Thoracic aorta (tissue), 2 donors: Measurements from ENCODE around the gene GNAT3. TPM values are rescaled to one million over a fixed set of nuclear protein-coding genes. Genes with fewer than 3 reads are reported as not detected.

Experiments used
- ATAC-seq: fragments of 150-250 bp; one replicate; pipeline ENCODE4 v1.8.0; 2017; ENCODE audit warnings: low read depth; ENCODE audit not compliant: insufficient number of reproducible peaks, low FRiP score
- DNase-seq: peaks from one replicate; pipeline ENCODE4 v3.0.0-alpha.2; 2020; ENCODE audit warnings: low spot score
- H3K27ac ChIP-seq, 2 donors: fragments of 200-600 bp; sonication (generic); 1 replicate in 1 of 2; 2 replicates in 1 of 2; pipeline ENCODE4 v1.5.1; 2016; ENCODE audit warnings: mild to moderate bottlenecking in 2 of 2, moderate library complexity in 2 of 2
- H3K27me3 ChIP-seq: fragments of 200-600 bp; sonication (generic); replicated peaks from 2 replicates; pipeline ENCODE4 v1.6.0; 2016; ENCODE audit warnings: mild to moderate bottlenecking; ENCODE audit not compliant: insufficient read depth
- H3K36me3 ChIP-seq: fragments of 200-600 bp; sonication (generic); one replicate; pipeline ENCODE4 v1.5.1; 2016
- H3K4me1 ChIP-seq, 2 donors: fragments of 200-600 bp; sonication (generic); 1 replicate in 1 of 2; 2 replicates in 1 of 2; pipeline versions ENCODE4 v1.5.1 to v1.6.0; 2016; ENCODE audit warnings: low read depth in 2 of 2, mild to moderate bottlenecking in 1 of 2; ENCODE audit not compliant: control insufficient read depth in 1 of 2
- H3K4me3 ChIP-seq: fragments of 200-600 bp; sonication (generic); 2 replicates; pipeline ENCODE4 v1.5.1; 2016; ENCODE audit warnings: mild to moderate bottlenecking
- H3K9me3 ChIP-seq: fragments of 200-600 bp; sonication (generic); 2 replicates; pipeline ENCODE4 v1.5.1; 2016
- total RNA-seq, 2 donors: library from RNA; depleted of rRNA; stranded (reverse); fragments of >200 nt; gene quantifications; one replicate each; pipeline versions ENCODE4 v1.1.0 to v1.2.3, GENCODE V29; 2016
- TF ChIP-seq, protein P1 (sequence below): fragments of 200-600 bp; sonication (generic); IDR thresholded peaks from one replicate; pipeline ENCODE4 v1.5.1; 2019; ENCODE audit warnings: antibody characterized with exemption

GNAT3 gene
- total RNA-seq, 2 donors from 2014 or later = not detected

DNA sequence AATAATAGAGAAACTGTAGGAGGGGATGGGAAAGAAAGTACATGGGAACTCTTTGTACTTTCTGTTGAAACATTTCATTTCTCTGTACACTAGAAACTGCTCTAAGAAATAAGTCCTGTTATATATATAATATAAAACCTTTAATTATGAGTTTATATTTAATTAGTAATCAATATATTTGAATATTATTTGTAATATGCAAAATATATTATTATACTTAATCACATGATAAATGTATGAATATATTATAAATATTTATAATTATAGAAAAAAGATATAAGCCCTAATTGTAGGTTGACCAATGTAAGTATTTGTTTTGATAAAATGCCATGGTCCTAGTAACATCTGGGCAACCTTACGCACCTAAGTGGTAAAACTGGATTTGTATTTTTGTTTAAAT lies 51.0 kb downstream of the GNAT3 start:
- Histone ChIP-seq H3K4me1 (no peaks in the 10 kb centered on the region), H3K4me3 (no peak overlapping the region), H3K9me3 (no peaks in the 10 kb centered on the region), H3K27ac (no peak overlapping the region), H3K27me3 (no peaks in the 10 kb centered on the region), H3K36me3 (no peaks in the 10 kb centered on the region)
- TF ChIP-seq, protein P1, sequence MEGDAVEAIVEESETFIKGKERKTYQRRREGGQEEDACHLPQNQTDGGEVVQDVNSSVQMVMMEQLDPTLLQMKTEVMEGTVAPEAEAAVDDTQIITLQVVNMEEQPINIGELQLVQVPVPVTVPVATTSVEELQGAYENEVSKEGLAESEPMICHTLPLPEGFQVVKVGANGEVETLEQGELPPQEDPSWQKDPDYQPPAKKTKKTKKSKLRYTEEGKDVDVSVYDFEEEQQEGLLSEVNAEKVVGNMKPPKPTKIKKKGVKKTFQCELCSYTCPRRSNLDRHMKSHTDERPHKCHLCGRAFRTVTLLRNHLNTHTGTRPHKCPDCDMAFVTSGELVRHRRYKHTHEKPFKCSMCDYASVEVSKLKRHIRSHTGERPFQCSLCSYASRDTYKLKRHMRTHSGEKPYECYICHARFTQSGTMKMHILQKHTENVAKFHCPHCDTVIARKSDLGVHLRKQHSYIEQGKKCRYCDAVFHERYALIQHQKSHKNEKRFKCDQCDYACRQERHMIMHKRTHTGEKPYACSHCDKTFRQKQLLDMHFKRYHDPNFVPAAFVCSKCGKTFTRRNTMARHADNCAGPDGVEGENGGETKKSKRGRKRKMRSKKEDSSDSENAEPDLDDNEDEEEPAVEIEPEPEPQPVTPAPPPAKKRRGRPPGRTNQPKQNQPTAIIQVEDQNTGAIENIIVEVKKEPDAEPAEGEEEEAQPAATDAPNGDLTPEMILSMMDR = no peak
- no peak for ATAC-seq
- no peak for DNase-seq

DNA sequence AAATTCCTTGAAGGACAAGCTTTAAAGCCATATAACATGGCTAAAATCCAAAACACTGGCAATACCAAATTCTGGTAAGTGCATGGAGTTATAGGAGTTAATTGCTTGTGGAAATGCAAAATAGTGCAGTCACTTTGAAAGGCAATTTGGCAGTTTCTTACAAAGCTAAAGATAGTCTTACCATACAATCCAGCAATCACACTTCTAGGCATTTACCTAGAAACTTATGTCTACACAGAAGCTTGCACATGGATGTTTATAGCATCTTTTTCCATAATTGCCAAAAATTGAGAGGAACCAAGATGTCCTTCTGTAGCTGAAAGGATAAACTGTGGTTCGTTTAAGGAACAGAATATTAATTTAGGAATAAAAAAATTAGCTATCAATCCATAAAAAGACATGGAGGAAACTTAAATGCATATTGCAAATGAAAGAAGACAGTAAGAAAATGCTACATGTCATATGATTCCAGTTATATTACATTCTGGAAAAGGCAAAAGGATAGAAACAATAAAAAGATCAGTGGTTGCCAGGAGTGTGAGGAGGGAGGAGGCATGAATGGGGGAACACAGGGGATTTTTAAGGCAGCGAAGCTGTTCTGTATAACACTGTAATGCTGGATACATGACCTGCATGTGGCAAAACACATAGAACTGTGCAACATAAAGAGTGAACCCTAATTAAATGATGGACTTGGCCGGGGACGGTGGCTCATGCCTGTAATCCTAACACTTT lies 51.9 kb downstream of the GNAT3 start:
- ATAC-seq = no peak

DNA sequence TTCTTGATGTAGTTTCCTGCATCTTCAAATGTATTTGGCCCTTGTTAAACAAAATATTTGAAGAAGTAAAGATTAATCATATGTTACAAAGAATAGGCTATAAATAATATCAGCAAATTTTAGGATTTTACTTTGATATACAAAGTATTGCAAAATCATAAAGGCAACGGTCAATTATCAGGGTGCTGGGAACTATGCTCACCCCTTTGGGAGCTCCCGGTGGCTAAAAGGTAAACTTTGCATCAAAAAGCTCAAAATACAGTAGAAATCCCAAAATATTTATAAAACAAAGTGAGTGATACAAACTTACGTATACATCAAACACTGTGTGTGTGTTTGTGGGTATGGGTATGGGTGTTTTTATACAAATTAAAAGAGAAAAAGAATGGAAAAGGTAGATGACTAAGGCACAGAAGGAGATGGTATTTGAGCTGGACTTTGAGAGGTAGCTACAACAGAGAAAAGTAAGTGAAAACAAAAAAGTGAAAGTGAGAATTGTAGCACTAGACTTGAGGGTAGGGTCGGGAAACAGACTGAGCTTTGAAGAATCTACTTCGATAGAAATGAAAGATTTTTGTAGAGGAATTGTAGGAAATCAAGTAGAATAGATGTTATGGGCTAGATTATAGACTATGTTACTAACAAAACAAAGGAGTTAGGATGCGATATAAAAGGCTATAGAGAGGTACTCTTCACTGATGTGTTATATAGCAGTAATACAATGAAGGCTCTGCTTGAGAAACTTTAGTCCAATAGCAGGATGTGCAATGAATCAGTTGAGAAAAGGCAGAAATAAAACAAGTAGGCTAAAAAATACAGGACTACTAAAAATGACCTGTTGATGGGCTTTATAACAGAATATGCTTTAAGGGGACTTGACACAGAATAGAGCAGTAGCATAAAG lies 52.8 kb downstream of the GNAT3 start:
- Histone ChIP-seq H3K36me3 (no peaks in the 10 kb centered on the region), H3K27ac (no peak overlapping the region), H3K4me1 (no peaks in the 10 kb centered on the region), H3K27me3 (no peaks in the 10 kb centered on the region), H3K9me3 (no peaks in the 10 kb centered on the region), H3K4me3 (no peak overlapping the region)
- ATAC-seq (no peak), DNase-seq (no peak)
- TF ChIP-seq, protein P1 = no peak

More for the DNA sequence above, 51.9 kb downstream of the GNAT3 start:
- no peaks in the 10 kb centered on the region for H3K27me3 ChIP-seq
- DNase-seq = no peak
- no peaks in the 10 kb centered on the region for H3K4me1 ChIP-seq
- TF ChIP-seq, protein P1 = no peak
- H3K36me3 ChIP-seq = no peaks in the 10 kb centered on the region
- H3K4me3 ChIP-seq = no peak overlapping the region
- H3K27ac ChIP-seq = no peak overlapping the region
- no peaks in the 10 kb centered on the region for H3K9me3 ChIP-seq

DNA sequence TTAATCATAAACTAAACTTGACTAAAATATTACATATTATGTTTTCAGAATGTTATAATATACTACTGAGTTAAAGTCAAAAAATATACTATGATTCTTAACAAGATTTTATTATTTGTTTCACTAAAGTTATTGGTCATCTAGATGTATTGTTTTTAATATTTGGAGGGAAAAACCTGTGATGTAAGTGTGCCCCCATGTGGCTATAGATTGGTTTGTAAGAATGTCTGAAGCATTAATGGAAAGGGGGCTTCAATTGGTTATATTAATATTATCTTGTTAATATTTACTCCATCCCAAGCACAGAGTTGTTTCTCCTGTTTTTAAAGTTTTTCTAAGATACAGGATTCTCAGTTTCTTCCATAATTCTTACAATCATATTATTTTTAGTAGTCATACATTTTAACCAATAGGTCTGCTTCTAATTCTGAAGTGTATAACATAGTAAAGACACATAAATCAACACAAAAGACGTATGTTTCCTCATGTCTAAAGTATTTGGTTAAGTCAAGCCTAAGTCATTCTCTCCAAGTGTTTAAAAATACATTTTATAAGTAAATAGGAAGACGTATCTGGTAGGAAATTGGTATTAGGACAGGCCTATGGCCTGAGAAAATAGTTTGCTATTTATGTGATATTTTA lies 58.0 kb downstream of the GNAT3 start:
- DNase-seq (no peak), ATAC-seq (no peak)
- H3K27ac ChIP-seq = no peak overlapping the region
- TF ChIP-seq, protein P1 = peak; percentile 31
- no peaks in the 10 kb centered on the region for H3K36me3 ChIP-seq
- H3K27me3 ChIP-seq = no peaks in the 10 kb centered on the region
- H3K9me3 ChIP-seq = no peaks in the 10 kb centered on the region
- H3K4me3 ChIP-seq = no peak overlapping the region
- H3K4me1 ChIP-seq = no peaks in the 10 kb centered on the region
